ENCODE results near the gene MYPN.

The MYPN gene

GRCh38 chr10:68092512-68092911, 16.8 kb upstream of the MYPN start:
- Histone ChIP-seq H3K36me3 (ENCODE audit: control insufficient read depth in 2 of 2, insufficient read depth in 2 of 2, low read length in 2 of 2) (no peaks in the 10 kb centered on the region), H3K9ac (ENCODE audit: low read depth in 1 of 2, low read length in 2 of 2) (no peak overlapping the region), H3K9me3 (ENCODE audit: control insufficient read depth in 2 of 2, low read length in 2 of 2) (no peaks in the 10 kb centered on the region), H3K27me3 (ENCODE audit: control insufficient read depth in 2 of 2, insufficient read depth in 2 of 2, low read length in 2 of 2) (no peaks in the 10 kb centered on the region), H3K4me1 (ENCODE audit: control insufficient read depth in 2 of 2, insufficient read depth in 2 of 2, low read length in 2 of 2) (peaks cover 0 to 2% of the 10 kb centered on the region in 2 donors), H3K27ac (ENCODE audit: low read depth in 2 of 2, low read length in 2 of 2) (no peak overlapping the region), H3K4me3 (ENCODE audit: low read length in 2 of 2) (no peak overlapping the region)

DNA sequence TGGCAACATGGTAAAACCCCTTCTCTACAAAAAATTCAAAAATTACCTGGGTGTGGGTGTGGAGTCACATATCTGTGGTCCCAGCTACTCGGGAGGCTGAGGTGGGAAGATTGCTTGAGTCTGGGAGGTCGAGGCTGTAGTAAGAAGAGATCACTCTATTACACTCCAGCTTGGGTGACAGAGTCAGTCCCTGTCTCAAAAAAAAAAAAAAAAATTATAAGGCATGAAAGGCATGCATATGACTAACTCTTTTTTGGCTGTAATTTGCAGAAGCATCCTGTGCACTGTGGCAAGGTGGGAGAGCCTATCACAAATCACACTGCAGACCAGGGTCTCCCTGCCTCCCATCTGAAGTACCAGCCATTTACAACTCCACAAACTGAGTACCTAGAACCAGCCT, 14.1 kb upstream of the MYPN start:
- peaks cover 0 to 2% of the 10 kb centered on the region in 2 donors for H3K4me1 ChIP-seq (ENCODE audit: control insufficient read depth in 2 of 2, insufficient read depth in 2 of 2, low read length in 2 of 2)
- H3K27me3 ChIP-seq (ENCODE audit: control insufficient read depth in 2 of 2, insufficient read depth in 2 of 2, low read length in 2 of 2) = no peaks in the 10 kb centered on the region
- H3K36me3 ChIP-seq (ENCODE audit: control insufficient read depth in 2 of 2, insufficient read depth in 2 of 2, low read length in 2 of 2) = no peaks in the 10 kb centered on the region
- no peak overlapping the region for H3K27ac ChIP-seq (ENCODE audit: low read depth in 2 of 2, low read length in 2 of 2)
- H3K9me3 ChIP-seq (ENCODE audit: control insufficient read depth in 2 of 2, low read length in 2 of 2) = no peaks in the 10 kb centered on the region
- no peak overlapping the region for H3K4me3 ChIP-seq (ENCODE audit: low read length in 2 of 2)
- H3K9ac ChIP-seq (ENCODE audit: low read depth in 1 of 2, low read length in 2 of 2) = no peak overlapping the region

- Histone ChIP-seq H3K4me3 (ENCODE audit: low read length in 2 of 2) (no peak overlapping the region), H3K27ac (ENCODE audit: low read depth in 2 of 2, low read length in 2 of 2) (peak overlapping the region in 1 of 2 donors; percentile 19), H3K27me3 (ENCODE audit: control insufficient read depth in 2 of 2, insufficient read depth in 2 of 2, low read length in 2 of 2) (no peaks in the 10 kb centered on the region), H3K9ac (ENCODE audit: low read depth in 1 of 2, low read length in 2 of 2) (no peak overlapping the region), H3K36me3 (ENCODE audit: control insufficient read depth in 2 of 2, insufficient read depth in 2 of 2, low read length in 2 of 2) (no peaks in the 10 kb centered on the region), H3K4me1 (ENCODE audit: control insufficient read depth in 2 of 2, insufficient read depth in 2 of 2, low read length in 2 of 2) (peaks cover 0 to 2% of the 10 kb centered on the region in 2 donors), H3K9me3 (ENCODE audit: control insufficient read depth in 2 of 2, low read length in 2 of 2) (no peaks in the 10 kb centered on the region)
These were observed 12.3 kb upstream of the MYPN start for GRCh38 chr10:68096913-68097516.

- no peaks in the 10 kb centered on the region for H3K27me3 ChIP-seq (ENCODE audit: control insufficient read depth in 2 of 2, insufficient read depth in 2 of 2, low read length in 2 of 2)
- H3K4me1 ChIP-seq (ENCODE audit: control insufficient read depth in 2 of 2, insufficient read depth in 2 of 2, low read length in 2 of 2) = peaks cover 0 to 2% of the 10 kb centered on the region in 2 donors
- no peak overlapping the region for H3K27ac ChIP-seq (ENCODE audit: low read depth in 2 of 2, low read length in 2 of 2)
- H3K4me3 ChIP-seq (ENCODE audit: low read length in 2 of 2) = no peak overlapping the region
- no peaks in the 10 kb centered on the region for H3K36me3 ChIP-seq (ENCODE audit: control insufficient read depth in 2 of 2, insufficient read depth in 2 of 2, low read length in 2 of 2)
- H3K9me3 ChIP-seq (ENCODE audit: control insufficient read depth in 2 of 2, low read length in 2 of 2) = no peaks in the 10 kb centered on the region
- no peak overlapping the region for H3K9ac ChIP-seq (ENCODE audit: low read depth in 1 of 2, low read length in 2 of 2)
These were observed 9.6 kb upstream of the MYPN start for GRCh38 chr10:68099736-68100135.

DNA sequence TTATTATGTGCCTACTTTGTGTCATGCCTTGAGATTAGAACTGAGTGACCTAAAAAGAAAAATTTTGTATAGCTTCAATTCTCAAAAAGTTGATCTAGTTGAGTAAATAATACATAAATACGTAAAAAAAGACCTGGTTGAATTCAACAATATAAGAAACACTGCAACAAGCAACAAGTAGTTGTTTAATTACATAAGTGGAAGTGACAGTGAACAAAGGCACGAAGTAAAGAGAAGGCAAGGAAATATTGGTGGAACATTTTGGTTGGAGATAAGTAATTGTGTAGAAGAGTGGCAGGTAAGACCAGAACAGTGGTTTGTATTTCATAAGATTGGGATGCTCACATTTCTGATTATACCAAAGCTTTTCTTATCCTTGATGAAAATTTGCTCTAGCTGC, 8.2 kb upstream of the MYPN start:
- H3K9me3 ChIP-seq (ENCODE audit: control insufficient read depth in 2 of 2, low read length in 2 of 2) = no peaks in the 10 kb centered on the region
- H3K27ac ChIP-seq (ENCODE audit: low read depth in 2 of 2, low read length in 2 of 2) = no peak overlapping the region
- no peak overlapping the region for H3K9ac ChIP-seq (ENCODE audit: low read depth in 1 of 2, low read length in 2 of 2)
- no peaks in the 10 kb centered on the region for H3K27me3 ChIP-seq (ENCODE audit: control insufficient read depth in 2 of 2, insufficient read depth in 2 of 2, low read length in 2 of 2)
- peaks cover 0 to 2% of the 10 kb centered on the region in 2 donors for H3K4me1 ChIP-seq (ENCODE audit: control insufficient read depth in 2 of 2, insufficient read depth in 2 of 2, low read length in 2 of 2)
- no peak overlapping the region for H3K4me3 ChIP-seq (ENCODE audit: low read length in 2 of 2)
- no peaks in the 10 kb centered on the region for H3K36me3 ChIP-seq (ENCODE audit: control insufficient read depth in 2 of 2, insufficient read depth in 2 of 2, low read length in 2 of 2)

DNA sequence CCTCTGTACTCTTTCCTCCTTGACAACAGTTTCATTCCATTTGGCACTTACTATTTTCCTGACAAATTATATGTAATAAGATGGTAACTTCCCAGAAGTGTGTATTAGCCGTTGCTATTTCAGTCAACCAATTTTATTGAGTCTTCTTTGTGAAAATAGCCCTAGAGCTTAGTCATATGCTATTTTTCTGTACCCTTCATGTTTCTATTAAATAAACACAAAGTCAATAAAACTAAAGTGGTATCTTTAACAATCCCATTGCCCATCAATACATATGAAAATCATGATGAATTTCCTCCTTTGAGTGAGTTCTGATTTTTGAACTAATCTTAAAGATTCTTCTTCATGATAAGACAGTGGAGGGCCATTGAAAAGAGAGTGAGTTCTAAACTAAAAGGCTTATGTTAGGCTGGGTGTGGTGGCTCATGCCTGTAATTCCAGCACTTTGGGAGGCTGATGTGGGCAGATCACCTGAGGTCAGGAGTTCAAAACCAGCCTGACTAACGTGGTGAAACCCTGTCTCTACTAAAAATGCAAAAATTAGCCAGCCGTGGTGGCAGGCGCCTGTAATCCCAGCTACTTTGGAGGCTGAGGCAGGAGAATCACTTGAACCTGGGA, 5.9 kb upstream of the MYPN start:
- H3K9me3 ChIP-seq (ENCODE audit: control insufficient read depth in 2 of 2, low read length in 2 of 2) = no peaks in the 10 kb centered on the region
- H3K36me3 ChIP-seq (ENCODE audit: control insufficient read depth in 2 of 2, insufficient read depth in 2 of 2, low read length in 2 of 2) = no peaks in the 10 kb centered on the region
- no peaks in the 10 kb centered on the region for H3K27me3 ChIP-seq (ENCODE audit: control insufficient read depth in 2 of 2, insufficient read depth in 2 of 2, low read length in 2 of 2)
- no peak overlapping the region for H3K9ac ChIP-seq (ENCODE audit: low read depth in 1 of 2, low read length in 2 of 2)
- no peaks in the 10 kb centered on the region for H3K4me1 ChIP-seq (ENCODE audit: control insufficient read depth in 2 of 2, insufficient read depth in 2 of 2, low read length in 2 of 2)
- no peak overlapping the region for H3K4me3 ChIP-seq (ENCODE audit: low read length in 2 of 2)
- H3K27ac ChIP-seq (ENCODE audit: low read depth in 2 of 2, low read length in 2 of 2) = no peak overlapping the region

- Histone ChIP-seq H3K9ac (ENCODE audit: low read depth in 1 of 2, low read length in 2 of 2) (no peak overlapping the region), H3K27ac (ENCODE audit: low read depth in 2 of 2, low read length in 2 of 2) (no peak overlapping the region), H3K27me3 (ENCODE audit: control insufficient read depth in 2 of 2, insufficient read depth in 2 of 2, low read length in 2 of 2) (no peaks in the 10 kb centered on the region), H3K9me3 (ENCODE audit: control insufficient read depth in 2 of 2, low read length in 2 of 2) (no peaks in the 10 kb centered on the region), H3K4me1 (ENCODE audit: control insufficient read depth in 2 of 2, insufficient read depth in 2 of 2, low read length in 2 of 2) (no peaks in the 10 kb centered on the region), H3K4me3 (ENCODE audit: low read length in 2 of 2) (no peak overlapping the region), H3K36me3 (ENCODE audit: control insufficient read depth in 2 of 2, insufficient read depth in 2 of 2, low read length in 2 of 2) (no peaks in the 10 kb centered on the region)
These were observed 5.4 kb upstream of the MYPN start for GRCh38 chr10:68103901-68104300.

GRCh38 chr10:68105820-68106219, 3.5 kb upstream of the MYPN start:
- Histone ChIP-seq H3K9ac (ENCODE audit: low read depth in 1 of 2, low read length in 2 of 2) (no peak overlapping the region), H3K9me3 (ENCODE audit: control insufficient read depth in 2 of 2, low read length in 2 of 2) (no peaks in the 10 kb centered on the region), H3K4me1 (ENCODE audit: control insufficient read depth in 2 of 2, insufficient read depth in 2 of 2, low read length in 2 of 2) (no peaks in the 10 kb centered on the region), H3K36me3 (ENCODE audit: control insufficient read depth in 2 of 2, insufficient read depth in 2 of 2, low read length in 2 of 2) (no peaks in the 10 kb centered on the region), H3K27me3 (ENCODE audit: control insufficient read depth in 2 of 2, insufficient read depth in 2 of 2, low read length in 2 of 2) (no peaks in the 10 kb centered on the region), H3K4me3 (ENCODE audit: low read length in 2 of 2) (no peak overlapping the region), H3K27ac (ENCODE audit: low read depth in 2 of 2, low read length in 2 of 2) (no peak overlapping the region)

DNA sequence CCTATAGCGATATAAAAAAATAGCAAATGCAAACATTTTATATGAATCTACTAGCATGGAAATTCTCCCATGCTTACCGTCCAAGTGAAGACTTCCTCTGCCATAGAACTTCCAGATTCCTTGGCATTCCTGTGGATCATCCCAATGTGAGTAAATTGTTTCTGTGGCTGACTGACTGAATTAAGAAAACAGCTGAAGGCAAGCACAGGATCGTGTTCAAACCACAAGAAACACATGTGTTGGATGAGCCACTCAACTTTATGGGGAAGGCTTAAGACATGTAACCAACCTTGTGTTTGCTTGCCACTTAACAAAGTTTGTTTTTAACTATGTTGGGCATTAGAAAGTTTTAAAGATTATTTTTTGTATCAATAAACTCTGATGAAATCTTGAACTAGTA, 2.6 kb upstream of the MYPN start:
- no peaks in the 10 kb centered on the region for H3K9me3 ChIP-seq (ENCODE audit: control insufficient read depth in 2 of 2, low read length in 2 of 2)
- no peak overlapping the region for H3K4me3 ChIP-seq (ENCODE audit: low read length in 2 of 2)
- no peaks in the 10 kb centered on the region for H3K4me1 ChIP-seq (ENCODE audit: control insufficient read depth in 2 of 2, insufficient read depth in 2 of 2, low read length in 2 of 2)
- H3K9ac ChIP-seq (ENCODE audit: low read depth in 1 of 2, low read length in 2 of 2) = no peak overlapping the region
- no peaks in the 10 kb centered on the region for H3K27me3 ChIP-seq (ENCODE audit: control insufficient read depth in 2 of 2, insufficient read depth in 2 of 2, low read length in 2 of 2)
- H3K36me3 ChIP-seq (ENCODE audit: control insufficient read depth in 2 of 2, insufficient read depth in 2 of 2, low read length in 2 of 2) = no peaks in the 10 kb centered on the region
- H3K27ac ChIP-seq (ENCODE audit: low read depth in 2 of 2, low read length in 2 of 2) = no peak overlapping the region

GRCh38 chr10:68107651-68108050, 1.6 kb upstream of the MYPN start:
- H3K4me3 ChIP-seq (ENCODE audit: low read length in 2 of 2) = no peak overlapping the region
- no peaks in the 10 kb centered on the region for H3K9me3 ChIP-seq (ENCODE audit: control insufficient read depth in 2 of 2, low read length in 2 of 2)
- no peaks in the 10 kb centered on the region for H3K36me3 ChIP-seq (ENCODE audit: control insufficient read depth in 2 of 2, insufficient read depth in 2 of 2, low read length in 2 of 2)
- no peaks in the 10 kb centered on the region for H3K4me1 ChIP-seq (ENCODE audit: control insufficient read depth in 2 of 2, insufficient read depth in 2 of 2, low read length in 2 of 2)
- H3K27ac ChIP-seq (ENCODE audit: low read depth in 2 of 2, low read length in 2 of 2) = no peak overlapping the region
- no peak overlapping the region for H3K9ac ChIP-seq (ENCODE audit: low read depth in 1 of 2, low read length in 2 of 2)
- no peaks in the 10 kb centered on the region for H3K27me3 ChIP-seq (ENCODE audit: control insufficient read depth in 2 of 2, insufficient read depth in 2 of 2, low read length in 2 of 2)
